ENCODE data around the gene C1R.

DNA sequence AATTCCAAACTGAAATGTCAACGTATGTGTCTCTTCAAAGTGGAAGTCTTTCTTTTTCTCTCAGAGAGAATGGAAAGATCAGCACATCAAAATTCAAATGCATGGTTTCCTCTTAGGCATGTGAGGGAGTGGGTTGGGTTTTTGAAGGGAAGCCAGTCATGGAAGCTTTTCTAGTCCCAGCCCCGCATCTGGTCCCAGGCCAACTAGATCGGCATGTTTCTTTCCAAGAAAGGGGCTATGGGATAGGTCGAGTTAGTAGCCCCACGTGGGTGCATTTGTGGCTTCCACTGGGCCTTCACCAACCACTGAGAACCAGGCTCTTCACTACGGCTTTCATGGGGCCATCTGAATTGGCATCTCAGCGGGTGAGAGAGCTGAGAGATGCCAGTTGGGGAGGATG is 25.1 kb downstream of the C1R start:
- TF ChIP-seq POLR2AphosphoS5 (IDR thresholded peaks at IDR 0.05; ENCODE audit: low read depth, low read length) (no peak), SIN3A (IDR thresholded peaks at IDR 0.05; ENCODE audit: borderline replicate concordance, insufficient read depth, low read depth, low read length) (no peak), TCF7L2 (IDR thresholded peaks at IDR 0.05; ENCODE audit: low read depth, low read length) (no peak)
- TF ChIP-seq, protein P1, sequence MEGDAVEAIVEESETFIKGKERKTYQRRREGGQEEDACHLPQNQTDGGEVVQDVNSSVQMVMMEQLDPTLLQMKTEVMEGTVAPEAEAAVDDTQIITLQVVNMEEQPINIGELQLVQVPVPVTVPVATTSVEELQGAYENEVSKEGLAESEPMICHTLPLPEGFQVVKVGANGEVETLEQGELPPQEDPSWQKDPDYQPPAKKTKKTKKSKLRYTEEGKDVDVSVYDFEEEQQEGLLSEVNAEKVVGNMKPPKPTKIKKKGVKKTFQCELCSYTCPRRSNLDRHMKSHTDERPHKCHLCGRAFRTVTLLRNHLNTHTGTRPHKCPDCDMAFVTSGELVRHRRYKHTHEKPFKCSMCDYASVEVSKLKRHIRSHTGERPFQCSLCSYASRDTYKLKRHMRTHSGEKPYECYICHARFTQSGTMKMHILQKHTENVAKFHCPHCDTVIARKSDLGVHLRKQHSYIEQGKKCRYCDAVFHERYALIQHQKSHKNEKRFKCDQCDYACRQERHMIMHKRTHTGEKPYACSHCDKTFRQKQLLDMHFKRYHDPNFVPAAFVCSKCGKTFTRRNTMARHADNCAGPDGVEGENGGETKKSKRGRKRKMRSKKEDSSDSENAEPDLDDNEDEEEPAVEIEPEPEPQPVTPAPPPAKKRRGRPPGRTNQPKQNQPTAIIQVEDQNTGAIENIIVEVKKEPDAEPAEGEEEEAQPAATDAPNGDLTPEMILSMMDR (IDR thresholded peaks at IDR 0.05): no peak
- TF ChIP-seq, protein P2, sequence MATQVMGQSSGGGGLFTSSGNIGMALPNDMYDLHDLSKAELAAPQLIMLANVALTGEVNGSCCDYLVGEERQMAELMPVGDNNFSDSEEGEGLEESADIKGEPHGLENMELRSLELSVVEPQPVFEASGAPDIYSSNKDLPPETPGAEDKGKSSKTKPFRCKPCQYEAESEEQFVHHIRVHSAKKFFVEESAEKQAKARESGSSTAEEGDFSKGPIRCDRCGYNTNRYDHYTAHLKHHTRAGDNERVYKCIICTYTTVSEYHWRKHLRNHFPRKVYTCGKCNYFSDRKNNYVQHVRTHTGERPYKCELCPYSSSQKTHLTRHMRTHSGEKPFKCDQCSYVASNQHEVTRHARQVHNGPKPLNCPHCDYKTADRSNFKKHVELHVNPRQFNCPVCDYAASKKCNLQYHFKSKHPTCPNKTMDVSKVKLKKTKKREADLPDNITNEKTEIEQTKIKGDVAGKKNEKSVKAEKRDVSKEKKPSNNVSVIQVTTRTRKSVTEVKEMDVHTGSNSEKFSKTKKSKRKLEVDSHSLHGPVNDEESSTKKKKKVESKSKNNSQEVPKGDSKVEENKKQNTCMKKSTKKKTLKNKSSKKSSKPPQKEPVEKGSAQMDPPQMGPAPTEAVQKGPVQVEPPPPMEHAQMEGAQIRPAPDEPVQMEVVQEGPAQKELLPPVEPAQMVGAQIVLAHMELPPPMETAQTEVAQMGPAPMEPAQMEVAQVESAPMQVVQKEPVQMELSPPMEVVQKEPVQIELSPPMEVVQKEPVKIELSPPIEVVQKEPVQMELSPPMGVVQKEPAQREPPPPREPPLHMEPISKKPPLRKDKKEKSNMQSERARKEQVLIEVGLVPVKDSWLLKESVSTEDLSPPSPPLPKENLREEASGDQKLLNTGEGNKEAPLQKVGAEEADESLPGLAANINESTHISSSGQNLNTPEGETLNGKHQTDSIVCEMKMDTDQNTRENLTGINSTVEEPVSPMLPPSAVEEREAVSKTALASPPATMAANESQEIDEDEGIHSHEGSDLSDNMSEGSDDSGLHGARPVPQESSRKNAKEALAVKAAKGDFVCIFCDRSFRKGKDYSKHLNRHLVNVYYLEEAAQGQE (IDR thresholded peaks at IDR 0.05; ENCODE audit: insufficient read depth in 1 of 2, low read depth in 2 of 2, low read length in 1 of 2): no peak

Data from Panc1 (cell line).